Uterus (tissue), 2 donors: ENCODE data around the gene TMPRSS6.

Experiments
- CTCF ChIP-seq, 4 experiments: fragments of 200-600 bp in 2 of 4; fragments of 450-650 bp in 2 of 4; sonication (generic) in 2 of 4; IDR thresholded peaks; one replicate each; pipeline ENCODE4 v1.5.1; 2016 to 2019; ENCODE audit warnings: antibody characterized with exemption in 4 of 4, mild to moderate bottlenecking in 2 of 4, moderate library complexity in 1 of 4
- POLR2A ChIP-seq, 2 donors: fragments of 450-650 bp; IDR thresholded peaks; one replicate each; pipeline ENCODE4 v1.6.1; 2016; ENCODE audit warnings: antibody characterized with exemption in 2 of 2, mild to moderate bottlenecking in 1 of 2, moderate library complexity in 1 of 2

- TF ChIP-seq CTCF (IDR thresholded peaks at IDR 0.05) (no peak), POLR2A (IDR thresholded peaks at IDR 0.05) (no peak)
Observed at GRCh38 chr22:37018086-37018814, 91.3 kb downstream of the TMPRSS6 start.
